GM20000 (cell line): ENCODE measurements around the gene SOD2.
"Not testable (repeated sequence)": the region's sequence is repeated elsewhere in the genome, so short reads cannot be mapped to it uniquely, and the experiment has no call there.

Source experiments
- DNase-seq: peaks from one replicate; pipeline ENCODE4 v3.0.0; 2012; ENCODE audit warnings: low spot score
- CTCF ChIP-seq: IDR thresholded peaks from 2 replicates; pipeline ENCODE4 v1.5.1; 2012; ENCODE audit warnings: mild to moderate bottlenecking, control low read depth; ENCODE audit errors: extremely low read depth, missing control alignments

The SOD2 gene

GRCh38 chr6:159693128-159693893 lies at the start of gene SOD2:
Gene SOD2, minus strand, starts transcription at chr6:159693241. Its CDS starts 74 bp downstream, at chr6:159693167.
- peak; percentile 91 for DNase-seq
- no peak for TF ChIP-seq CTCF

GRCh38 chr6:159742165-159742564 lies 49.1 kb upstream of the SOD2 start:
- TF ChIP-seq CTCF, result no peak
- DNase-seq, result no peak

- no peak for TF ChIP-seq CTCF
- DNase-seq, result no peak
These were observed 46.3 kb upstream of the SOD2 start for GRCh38 chr6:159739341-159739740.

DNA sequence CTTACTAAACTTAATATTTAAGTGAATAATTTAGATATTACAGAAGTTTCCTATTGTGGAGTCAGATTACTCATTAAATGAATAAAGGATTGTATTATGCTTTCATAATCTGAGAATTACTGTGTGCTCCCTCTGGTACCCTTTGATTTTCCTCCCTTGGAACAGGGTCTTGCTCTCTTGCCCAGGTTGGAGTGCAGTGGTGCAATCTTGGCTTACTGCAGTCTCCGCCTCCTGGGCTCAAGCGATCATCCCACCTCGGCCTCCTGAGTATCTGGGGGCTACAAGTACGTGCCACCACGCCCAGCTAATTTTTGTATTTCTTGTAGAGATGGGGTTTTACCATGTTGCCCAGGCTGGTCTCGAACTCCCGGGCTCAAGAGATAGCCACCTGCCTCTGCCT lies 43.9 kb upstream of the SOD2 start:
- DNase-seq, result no peak
- TF ChIP-seq CTCF, result no peak

- not testable (repeated sequence) for DNase-seq
These were observed 40.4 kb upstream of the SOD2 start for GRCh38 chr6:159733395-159733794.

GRCh38 chr6:159732550-159732949 lies 39.5 kb upstream of the SOD2 start:
- not testable (repeated sequence) for DNase-seq

DNA sequence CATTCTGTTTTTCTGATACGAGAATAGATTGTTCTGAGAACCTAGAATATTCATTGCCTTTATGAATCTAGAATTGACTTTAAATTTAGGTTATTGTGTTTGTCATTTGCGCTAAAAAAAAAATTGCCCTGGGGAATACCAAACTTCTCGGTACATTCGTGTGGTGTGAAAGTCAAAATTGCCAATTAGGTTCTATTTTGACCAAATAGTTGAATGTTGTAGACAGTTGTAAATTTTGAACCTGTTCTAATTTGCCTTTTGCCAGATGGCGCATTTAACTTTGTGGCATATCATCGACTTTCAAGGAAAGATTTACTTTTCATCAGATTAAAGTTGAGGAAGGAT lies 37.3 kb upstream of the SOD2 start:
- no peak for TF ChIP-seq CTCF
- no peak for DNase-seq

GRCh38 chr6:159729598-159730331 lies 36.7 kb upstream of the SOD2 start:
- peak; percentile 27 for DNase-seq
- TF ChIP-seq CTCF, result no peak
